Naive thymus-derived CD8-positive, alpha-beta T cell (primary cell): Measurements from ENCODE around the gene MORN1. TPM values are rescaled to one million over a fixed set of nuclear protein-coding genes. Genes with fewer than 3 reads are reported as not detected.

Source experiments
- ATAC-seq, 2 donors: fragments of 150-1000 bp; cut with Tn5 transposase in 1 of 2; sonication (Bioruptor Pico), chemical (Tn5 transposase) in 1 of 2; 1 replicate in 1 of 2; 2 replicates in 1 of 2; pipeline ENCODE4 v1.10.0; 2021; ENCODE audit warnings: mild to moderate bottlenecking in 2 of 2, moderate library complexity in 2 of 2
- POLR2A ChIA-PET: fragments of 350-600 bp; sonication (Branson Sonifier 250); formaldehyde crosslinking; loops from one replicate; lab custom pipeline; 2021; ENCODE audit warnings: antibody characterized with exemption; lab: Charles Lee
- DNase-seq, 10 donors: peaks; one replicate each; pipeline versions ENCODE4 v3.0.0 to v3.0.0-alpha.2; 2020 to 2022
- H3K27ac Mint-ChIP-seq, 10 donors: one replicate each; pipeline ENCODE4 v1.8.0; 2020 to 2022; ENCODE audit warnings: mild to moderate bottlenecking in 10 of 10, mixed read lengths in 10 of 10, moderate library complexity in 4 of 10, inconsistent platforms in 1 of 10
- H3K27me3 Mint-ChIP-seq, 5 donors: one replicate each; pipeline ENCODE4 v1.8.0; 2021 to 2022; ENCODE audit warnings: mixed read lengths in 5 of 5
- H3K36me3 Mint-ChIP-seq, 3 donors: one replicate each; pipeline ENCODE4 v1.8.0; 2020 to 2022; ENCODE audit warnings: mixed read lengths in 3 of 3, mild to moderate bottlenecking in 2 of 3, inconsistent platforms in 1 of 3
- H3K4me1 Mint-ChIP-seq, 4 donors: one replicate each; pipeline ENCODE4 v1.8.0; 2021 to 2022; ENCODE audit warnings: mixed read lengths in 4 of 4
- H3K4me3 Mint-ChIP-seq, 10 donors: one replicate each; pipeline ENCODE4 v1.8.0; 2020 to 2022; ENCODE audit warnings: mild to moderate bottlenecking in 10 of 10, mixed read lengths in 10 of 10, moderate library complexity in 6 of 10, inconsistent platforms in 1 of 10
- H3K9me3 Mint-ChIP-seq, 9 donors: one replicate each; pipeline ENCODE4 v1.8.0; 2020 to 2022; ENCODE audit warnings: mixed read lengths in 9 of 9, mild to moderate bottlenecking in 3 of 9, inconsistent platforms in 1 of 9, moderate library complexity in 1 of 9
- polyA plus RNA-seq, 3 donors: library from polyadenylated mRNA; unstranded; fragments of 300-500 nt; fragmentation: Illumina TruSeq; gene quantifications; one replicate each; pipeline ENCODE4 v1.2.3, GENCODE V29; 2021
- total RNA-seq, 8 experiments: library from RNA in 2 of 8; stranded (reverse) in 2 of 8; gene quantifications; one replicate each; pipeline ENCODE4 v1.2.3 and lab custom pipeline; 2021 to 2026

Gene MORN1
- total and polyA plus RNA-seq, 5 experiments from 2014 or later = 4.3 to 18.8 (median 7.1) TPM

DNA sequence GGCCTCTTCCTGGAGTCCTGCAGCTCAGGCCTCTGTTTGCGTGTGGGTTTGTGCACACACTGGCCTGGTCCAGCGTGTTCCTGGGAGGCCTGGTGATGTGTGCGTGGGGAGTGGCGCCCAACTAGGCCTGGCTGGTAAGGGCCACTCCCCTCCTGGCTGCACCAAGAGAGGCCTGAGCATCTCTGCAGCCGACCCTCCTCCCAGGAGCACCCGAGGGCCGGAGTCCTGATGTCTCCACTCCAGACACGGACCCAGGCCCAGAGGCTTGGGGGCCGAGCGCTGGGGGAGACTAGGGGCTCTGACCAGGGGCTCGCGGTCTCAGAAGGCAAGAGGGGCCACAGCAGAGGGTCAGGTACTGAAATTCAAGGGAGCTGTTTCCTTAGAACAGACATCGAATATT lies 33.3 kb downstream of the MORN1 start:
- DNase-seq = peak in 2 of 10 donors; percentile 2 to 43
- POLR2A ChIA-PET = no interaction called here
- H3K27ac Mint-ChIP-seq = no peak overlapping the region

DNA sequence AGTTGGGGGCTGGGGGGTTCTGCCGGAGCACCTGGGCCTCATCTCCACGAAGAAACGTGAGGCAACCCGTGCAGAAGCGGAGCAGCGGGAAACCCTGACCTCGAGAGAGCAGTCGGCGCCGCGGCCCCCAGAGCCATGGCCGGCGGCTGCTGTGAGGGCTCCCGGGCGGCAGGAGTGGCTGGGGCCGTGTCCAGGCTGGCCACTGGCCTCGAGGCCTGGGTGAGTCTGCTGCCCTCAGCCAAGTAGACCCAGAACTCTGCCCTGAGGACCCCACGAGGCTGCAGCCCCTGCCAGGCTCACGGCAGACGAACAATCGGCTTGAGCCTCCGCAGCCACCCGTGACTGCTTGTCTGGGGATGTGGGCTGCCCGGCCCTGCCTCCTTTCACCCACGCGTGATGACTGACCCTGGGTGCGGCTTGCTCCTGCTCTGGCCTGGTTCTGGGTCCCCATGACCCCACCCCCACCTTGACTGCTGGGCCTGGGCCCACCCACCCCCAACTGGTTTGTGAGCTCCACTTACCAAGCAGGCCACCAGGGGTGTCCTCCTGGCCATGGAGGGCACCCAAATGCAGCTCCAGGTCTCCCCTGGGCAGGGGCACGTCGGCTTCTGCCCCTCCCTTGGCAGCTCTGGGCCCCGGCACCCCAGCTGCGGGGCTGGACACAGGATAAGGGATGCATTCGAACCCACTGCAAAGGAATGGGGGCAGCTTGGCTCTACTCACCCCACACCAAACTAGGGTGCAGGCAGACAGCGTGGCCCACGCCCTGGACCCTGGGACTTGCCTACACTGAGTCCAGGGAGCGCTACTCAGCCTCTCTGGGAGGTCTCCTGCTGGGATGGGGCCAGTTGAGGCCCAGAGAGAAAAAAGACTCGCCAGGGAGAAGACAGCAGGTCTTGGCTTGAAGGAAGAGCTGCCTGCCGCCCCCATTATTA lies 34.2 kb downstream of the MORN1 start:
- Mint-ChIP-seq H3K36me3 (peaks cover 1 to 5% (median 2%) of the 10 kb centered on the region in 3 donors), H3K4me1 (peaks cover 0 to 3% (median 0%) of the 10 kb centered on the region in 4 donors), H3K9me3 (peaks cover 0 to 2% (median under 1%) of the 10 kb centered on the region in 9 donors), H3K4me3 (no peak overlapping the region), H3K27me3 (no peaks in the 10 kb centered on the region), H3K27ac (peak overlapping the region in 1 of 10 donors; percentile 33)
- POLR2A ChIA-PET = no interaction called here
- ATAC-seq (no peak), DNase-seq (peak in 2 of 10 donors; percentile 3 to 65)

More for the DNA sequence above, 33.3 kb downstream of the MORN1 start:
- Mint-ChIP-seq H3K9me3 (peaks cover 0 to 11% (median 5%) of the 10 kb centered on the region in 9 donors), H3K27me3 (no peaks in the 10 kb centered on the region), H3K4me1 (peaks cover 0 to 3% (median 0%) of the 10 kb centered on the region in 4 donors), H3K4me3 (no peak overlapping the region), H3K36me3 (peaks cover 3 to 7% (median 4%) of the 10 kb centered on the region in 3 donors)
- ATAC-seq = no peak

DNA sequence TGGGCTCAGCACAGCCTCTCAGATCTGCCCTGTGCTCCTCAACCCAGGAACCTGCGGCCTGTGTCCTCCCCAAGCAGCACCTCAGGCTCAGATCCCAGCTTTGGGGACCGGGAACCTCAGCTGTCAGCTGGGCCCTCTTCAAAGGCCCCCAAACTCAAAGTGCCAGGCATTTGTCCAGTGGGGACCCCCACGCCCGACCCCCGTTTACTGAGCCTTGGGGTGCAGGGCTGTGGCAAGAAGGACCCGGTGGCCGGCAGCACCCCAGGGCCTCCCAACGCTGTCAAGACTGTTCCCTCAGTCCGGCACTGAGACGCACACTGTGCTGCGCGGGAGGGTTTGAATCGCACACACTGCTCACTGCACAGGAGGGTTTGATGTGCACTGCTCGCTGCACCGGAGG lies 35.0 kb downstream of the MORN1 start:
- no peak overlapping the region for H3K27ac Mint-ChIP-seq
- H3K27me3 Mint-ChIP-seq = no peaks in the 10 kb centered on the region
- no peak for ATAC-seq
- no peak overlapping the region for H3K4me3 Mint-ChIP-seq
- DNase-seq = peak in 2 of 10 donors; percentile 1 to 27
- peaks cover 0 to 4% (median 0%) of the 10 kb centered on the region in 3 donors for H3K36me3 Mint-ChIP-seq
- H3K4me1 Mint-ChIP-seq = peaks cover 0 to 3% (median 0%) of the 10 kb centered on the region in 4 donors
- POLR2A ChIA-PET = no interaction called here
- no peaks in the 10 kb centered on the region for H3K9me3 Mint-ChIP-seq

DNA sequence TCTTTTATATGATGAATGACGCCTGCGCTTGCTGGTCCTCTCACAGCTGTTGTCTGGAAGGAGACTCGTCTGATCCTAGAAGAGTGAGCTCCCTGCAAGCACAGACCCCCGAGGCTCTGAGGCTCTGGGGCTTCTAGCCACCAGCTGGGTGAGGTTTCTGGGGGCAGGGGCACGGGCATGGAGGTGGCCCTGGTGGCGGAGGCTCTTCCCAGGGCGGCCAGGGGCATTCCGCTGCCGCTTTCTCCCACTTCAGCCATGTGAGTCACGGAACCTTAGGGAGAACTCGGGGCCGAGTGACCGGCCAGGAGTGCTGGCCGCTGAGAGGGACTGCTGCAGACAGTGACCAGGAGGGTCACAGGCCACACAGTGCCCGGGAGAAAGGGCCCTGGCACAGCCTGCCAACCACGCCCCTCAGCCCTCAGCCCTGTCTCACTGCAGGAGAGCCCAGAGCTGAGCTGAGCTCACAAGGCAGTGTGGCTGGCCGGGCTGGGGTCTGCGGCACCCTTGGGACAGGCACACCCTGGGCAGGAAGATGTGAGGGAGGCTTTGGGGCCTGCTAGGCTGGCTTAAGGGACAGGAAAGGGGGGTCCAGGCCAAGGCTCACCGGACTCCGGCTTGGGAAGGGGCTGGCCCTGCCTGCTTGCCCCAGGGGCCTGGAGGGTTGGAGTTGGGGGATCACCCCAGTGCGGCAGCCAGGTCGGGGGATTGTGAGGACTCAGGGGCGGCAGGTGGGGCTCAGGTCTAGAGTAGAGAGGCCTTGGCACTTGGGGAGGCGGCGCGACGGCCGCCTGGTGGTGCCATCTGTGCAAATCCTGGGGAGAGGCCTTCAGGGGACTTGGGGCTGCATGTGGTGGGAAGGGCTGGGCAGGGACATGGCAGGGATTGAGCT lies 35.7 kb downstream of the MORN1 start:
- Mint-ChIP-seq H3K27ac (no peak overlapping the region), H3K36me3 (peaks cover 0 to 4% (median 0%) of the 10 kb centered on the region in 3 donors)

DNA sequence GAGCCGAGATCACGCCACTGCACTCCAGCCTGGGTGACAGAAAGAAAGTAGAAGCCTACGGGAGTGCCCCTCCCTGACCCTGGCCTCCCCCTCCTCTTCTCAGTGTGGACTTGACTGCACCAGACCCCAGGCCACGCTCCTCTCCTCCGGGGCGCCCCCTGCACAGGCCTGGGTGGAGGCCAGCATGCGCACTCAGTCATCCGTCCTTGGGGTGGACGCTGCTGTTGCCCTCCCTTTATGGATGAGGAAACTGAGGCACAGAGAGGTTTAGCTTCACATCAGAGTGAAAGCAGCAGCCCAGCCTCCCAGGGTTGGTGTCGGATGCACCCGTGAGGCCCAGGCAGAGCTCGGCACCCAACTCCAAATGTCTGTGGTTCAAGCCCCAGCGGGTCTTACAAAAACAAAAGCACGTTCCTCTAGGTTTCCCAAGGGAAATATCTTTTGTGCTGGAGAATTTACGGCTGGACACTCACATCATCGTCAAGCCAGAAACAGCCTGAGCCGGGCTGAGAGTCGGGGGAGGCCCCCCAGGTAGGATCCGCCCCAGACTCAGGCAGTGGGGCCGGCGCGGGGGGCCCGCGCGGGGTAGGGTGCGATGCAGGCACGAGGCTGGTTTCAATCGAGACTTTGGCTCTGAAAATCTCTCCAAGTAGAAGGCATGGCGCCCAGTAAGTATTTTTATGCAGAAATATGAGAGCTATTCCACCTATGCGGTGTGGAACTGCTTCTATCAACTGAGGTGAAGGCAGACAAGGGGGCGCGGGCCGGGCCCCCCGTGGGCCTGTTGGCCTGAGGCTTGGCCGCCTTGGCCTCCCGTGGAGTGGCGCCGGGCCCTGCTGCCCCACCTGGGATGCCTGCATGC lies 36.6 kb downstream of the MORN1 start:
- no peaks in the 10 kb centered on the region for H3K36me3 Mint-ChIP-seq
- ATAC-seq (no peak), DNase-seq (peak in 2 of 10 donors; percentile 2 to 46)
- H3K4me1 Mint-ChIP-seq = no peaks in the 10 kb centered on the region
- no peaks in the 10 kb centered on the region for H3K9me3 Mint-ChIP-seq
- H3K4me3 Mint-ChIP-seq = no peak overlapping the region
- H3K27ac Mint-ChIP-seq = no peak overlapping the region
- no peaks in the 10 kb centered on the region for H3K27me3 Mint-ChIP-seq
- POLR2A ChIA-PET = no interaction called here

More for the DNA sequence above, 35.7 kb downstream of the MORN1 start:
- DNase-seq = peak in 2 of 10 donors; percentile 3 to 48
- ATAC-seq = no peak
- Mint-ChIP-seq H3K4me1 (peaks cover 0 to 3% (median 0%) of the 10 kb centered on the region in 4 donors), H3K4me3 (no peak overlapping the region), H3K27me3 (no peaks in the 10 kb centered on the region), H3K9me3 (no peaks in the 10 kb centered on the region)
- POLR2A ChIA-PET = no interaction called here

DNA sequence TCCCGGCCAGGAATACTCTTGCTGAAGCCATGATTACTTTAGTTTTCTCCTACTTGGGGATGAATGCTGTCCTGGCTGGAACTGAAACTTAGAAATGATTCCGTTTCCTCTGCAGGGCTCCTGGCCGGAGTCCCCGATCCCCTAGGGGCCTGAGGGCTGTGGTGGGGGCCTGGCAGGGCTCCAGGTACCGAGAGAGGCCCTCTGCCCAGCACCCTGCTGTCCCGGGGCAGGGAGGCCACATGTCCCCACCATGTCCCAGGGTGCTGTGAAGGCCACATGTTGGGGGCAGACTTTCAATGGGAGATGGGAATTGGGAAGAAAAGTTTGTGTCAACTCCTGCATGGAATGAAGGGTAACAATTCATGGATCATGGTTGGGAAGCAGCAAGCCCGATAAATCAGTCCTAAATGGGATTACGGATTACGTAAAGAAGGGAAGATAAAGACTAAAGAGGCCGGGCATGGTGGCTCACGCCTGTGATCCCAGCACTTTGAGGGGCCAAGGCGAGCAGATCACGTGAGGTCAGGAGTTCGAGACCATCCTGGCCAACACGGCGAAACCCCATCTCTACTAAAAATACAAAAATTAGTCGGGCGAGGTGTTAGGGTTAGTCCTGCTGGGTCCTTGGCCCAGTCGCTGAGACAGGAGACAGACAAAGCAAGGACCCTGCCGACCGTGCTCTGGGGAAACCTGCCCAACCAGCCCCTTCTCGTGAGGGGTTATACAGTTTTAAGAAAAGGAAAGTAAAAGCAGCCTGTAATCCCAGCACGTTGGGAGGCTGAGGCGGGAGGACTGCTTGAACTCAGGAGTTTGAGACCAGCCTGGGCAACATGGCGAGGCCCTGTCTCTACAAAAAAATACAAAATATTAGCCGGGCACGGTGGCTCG lies 37.6 kb downstream of the MORN1 start:
- Mint-ChIP-seq H3K27ac (no peak overlapping the region), H3K27me3 (no peaks in the 10 kb centered on the region), H3K4me1 (no peaks in the 10 kb centered on the region), H3K4me3 (no peak overlapping the region), H3K9me3 (no peaks in the 10 kb centered on the region), H3K36me3 (no peaks in the 10 kb centered on the region)
- POLR2A ChIA-PET = no interaction called here
- peak in 1 of 10 donors; percentile 36 for DNase-seq
- no peak for ATAC-seq

GRCh38 chr1:2352897-2353550 lies 38.3 kb downstream of the MORN1 start:
- Mint-ChIP-seq H3K4me3 (no peak overlapping the region), H3K27me3 (no peaks in the 10 kb centered on the region), H3K9me3 (no peaks in the 10 kb centered on the region), H3K36me3 (no peaks in the 10 kb centered on the region), H3K27ac (no peak overlapping the region), H3K4me1 (peaks cover 0 to 1% (median 0%) of the 10 kb centered on the region in 4 donors)
- ATAC-seq (no peak), DNase-seq (peak in 2 of 10 donors; percentile 2 to 59)
- POLR2A ChIA-PET = no interaction called here

DNA sequence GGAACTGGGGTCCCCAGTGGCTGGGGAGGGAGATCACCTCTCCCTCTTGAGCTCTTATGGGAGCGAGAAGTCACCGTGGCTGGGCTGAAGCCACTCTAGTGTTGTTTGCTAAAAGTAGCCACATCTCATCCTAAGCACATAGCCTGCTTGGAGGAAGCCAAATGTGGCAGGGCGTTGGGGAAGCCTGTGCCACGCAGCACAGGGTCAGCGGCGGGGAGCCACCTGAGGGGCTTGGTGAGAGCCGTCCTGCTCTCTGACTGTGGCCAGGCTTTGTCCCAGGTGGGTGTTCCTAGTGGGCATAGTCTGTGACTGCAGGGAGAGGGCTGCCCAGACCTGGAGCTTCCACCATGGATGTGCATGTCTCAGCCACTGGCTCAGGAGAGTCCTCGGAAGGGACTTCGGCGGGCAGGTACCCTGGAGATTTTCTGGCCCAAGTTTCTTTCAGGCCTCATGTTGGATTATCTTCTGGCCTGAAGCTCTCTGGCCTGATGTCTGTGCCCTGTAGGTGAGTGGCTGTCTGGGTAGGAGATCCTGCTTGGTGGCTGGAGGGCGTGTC lies 38.9 kb downstream of the MORN1 start:
- ATAC-seq (no peak), DNase-seq (peak in 2 of 10 donors; percentile 1 to 27)
- peaks cover 0 to 1% (median 0%) of the 10 kb centered on the region in 4 donors for H3K4me1 Mint-ChIP-seq
- H3K36me3 Mint-ChIP-seq = no peaks in the 10 kb centered on the region
- H3K9me3 Mint-ChIP-seq = no peaks in the 10 kb centered on the region
- no peak overlapping the region for H3K4me3 Mint-ChIP-seq
- H3K27me3 Mint-ChIP-seq = no peaks in the 10 kb centered on the region
- H3K27ac Mint-ChIP-seq = no peak overlapping the region
- POLR2A ChIA-PET = no interaction called here

DNA sequence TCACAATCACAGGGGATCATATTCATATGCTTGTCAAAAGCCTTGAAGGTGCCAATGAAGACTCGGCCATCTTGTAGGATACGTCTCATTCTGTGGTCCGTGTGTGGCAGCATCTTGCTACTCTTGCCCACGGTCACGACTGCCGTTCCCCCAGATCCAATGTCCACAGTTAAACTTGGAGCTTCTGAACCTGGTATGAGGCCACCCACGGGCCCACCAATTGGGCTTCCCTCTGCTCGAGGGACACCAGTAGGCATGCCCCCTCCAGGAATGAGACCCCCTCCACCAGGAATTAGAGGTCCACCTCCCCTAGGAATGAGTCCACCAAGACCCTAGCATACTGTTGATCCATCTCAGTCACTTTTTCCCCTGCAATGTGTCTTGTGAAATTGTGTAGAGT lies 39.6 kb downstream of the MORN1 start:
- H3K36me3 Mint-ChIP-seq = no peaks in the 10 kb centered on the region
- peaks cover 0 to 1% (median 0%) of the 10 kb centered on the region in 4 donors for H3K4me1 Mint-ChIP-seq
- no peaks in the 10 kb centered on the region for H3K27me3 Mint-ChIP-seq
- POLR2A ChIA-PET = no interaction called here
- no peak overlapping the region for H3K4me3 Mint-ChIP-seq
- ATAC-seq = no peak
- peak in 1 of 10 donors; percentile 10 for DNase-seq
- H3K9me3 Mint-ChIP-seq = no peaks in the 10 kb centered on the region
- H3K27ac Mint-ChIP-seq = peak overlapping the region in 1 of 10 donors; percentile 57

- POLR2A ChIA-PET = no interaction called here
- no peaks in the 10 kb centered on the region for H3K9me3 Mint-ChIP-seq
- no peak for ATAC-seq
- H3K4me3 Mint-ChIP-seq = no peak overlapping the region
- peak in 2 of 10 donors; percentile 4 to 38 for DNase-seq
- H3K4me1 Mint-ChIP-seq = peaks cover 0 to 1% (median 0%) of the 10 kb centered on the region in 4 donors
- no peak overlapping the region for H3K27ac Mint-ChIP-seq
- H3K36me3 Mint-ChIP-seq = no peaks in the 10 kb centered on the region
- no peaks in the 10 kb centered on the region for H3K27me3 Mint-ChIP-seq
These were observed 40.3 kb downstream of the MORN1 start for GRCh38 chr1:2350911-2351655.
